Fibroblast of skin of abdomen (primary cell): ENCODE measurements around the gene KLRC1. TPM values are rescaled to one million over a fixed set of nuclear protein-coding genes. Genes with fewer than 3 reads are reported as not detected.
"Not testable (repeated sequence)": the region's sequence is repeated elsewhere in the genome, so short reads cannot be mapped to it uniquely, and the experiment has no call there.

Experiments used
- DNase-seq: peaks from one replicate; pipeline ENCODE4 v3.0.0-alpha.2; 2013
- polyA plus RNA-seq, 2 experiments: library from polyadenylated mRNA; unstranded; fragments of 120-200 nt; gene quantifications; one replicate each; pipeline ENCODE4 v1.2.1, GENCODE V29; 2013; ENCODE audit not compliant: insufficient read length in 2 of 2

Gene KLRC1
- not detected for polyA plus RNA-seq (2013, experiment 1 of 2; ENCODE audit: insufficient read length)
- polyA plus RNA-seq (2013, experiment 2 of 2; ENCODE audit: insufficient read length), result not detected

DNA sequence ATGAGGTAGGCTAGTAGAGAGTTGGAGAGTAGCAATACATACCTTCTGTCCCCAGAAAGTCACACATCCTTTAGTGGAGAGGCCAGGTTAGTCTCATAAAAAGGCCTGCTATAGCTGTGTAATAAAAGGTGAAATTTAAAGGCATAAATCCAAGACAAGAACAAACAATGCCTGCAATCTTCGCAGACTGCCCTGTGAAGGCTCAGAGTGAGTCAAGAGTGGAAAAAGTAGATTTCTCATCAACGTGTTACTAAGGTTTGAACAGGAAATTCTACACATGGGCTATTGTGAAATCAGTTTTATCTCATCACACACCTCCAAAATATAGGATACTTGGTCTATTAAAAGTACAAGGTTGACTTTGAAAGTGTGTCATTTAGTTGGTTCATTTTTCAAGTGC lies at the start of gene KLRC1:
TSS of gene KLRC1 (minus strand) at position 222 of the 400 bp plus-strand sequence. CDS start 2,221 bp downstream, outside the sequence.
- DNase-seq, result no peak

DNA sequence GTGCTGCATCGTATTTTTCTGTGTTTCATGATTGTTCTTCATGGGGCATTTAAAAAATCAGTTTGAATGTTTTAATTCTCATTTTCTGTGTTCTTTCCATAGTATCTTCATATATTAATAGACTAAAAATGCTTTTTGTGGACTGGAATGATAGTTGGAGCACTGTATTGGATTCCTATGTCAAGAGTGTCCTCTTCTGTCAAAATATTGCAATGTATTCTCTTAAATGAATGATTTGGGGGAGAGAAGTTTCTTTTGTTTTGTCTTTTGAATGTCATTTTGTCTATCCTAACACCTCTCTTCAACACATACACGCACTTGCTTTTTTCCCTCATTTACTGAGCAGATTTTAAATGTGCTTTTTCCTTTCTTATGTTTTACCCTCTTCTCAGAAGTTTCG lies 47.9 kb upstream of the KLRC1 start:
- no peak for DNase-seq

DNA sequence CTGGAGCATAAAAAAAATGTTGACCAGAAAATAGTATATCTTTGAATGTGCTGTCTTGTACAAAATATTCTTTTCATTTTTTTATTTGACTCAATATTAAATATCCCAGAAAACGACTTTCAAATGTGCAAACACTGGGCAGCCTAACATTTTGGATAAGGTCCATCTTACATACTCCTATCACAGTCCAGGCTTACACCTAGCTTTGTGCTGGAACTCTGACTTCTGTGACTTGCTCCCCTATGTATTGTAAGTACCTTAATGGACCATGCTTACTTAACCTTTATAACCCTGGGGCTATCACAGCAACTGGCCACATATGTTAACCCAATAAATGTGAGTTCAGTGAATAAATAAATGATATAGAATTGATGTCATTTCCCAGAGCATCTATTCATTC lies 44.9 kb upstream of the KLRC1 start:
- no peak for DNase-seq

DNA sequence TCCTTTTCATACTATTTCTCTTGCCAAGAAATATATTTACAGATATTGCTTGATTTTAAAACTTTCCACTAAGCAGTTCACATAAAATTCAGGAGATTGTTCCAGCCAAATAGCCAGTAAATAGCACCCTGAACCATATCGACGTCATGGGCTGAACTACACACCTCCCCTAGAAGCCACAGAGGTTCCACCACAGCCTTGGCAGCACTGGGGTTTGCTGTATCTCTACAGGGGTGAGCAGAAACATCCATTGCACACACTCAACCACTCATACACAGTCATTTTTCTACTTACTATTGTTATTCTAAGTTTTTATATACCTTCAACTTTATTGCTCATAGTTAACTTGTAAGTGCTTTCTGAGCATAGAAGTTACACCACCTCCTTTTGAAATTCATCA lies 44.4 kb upstream of the KLRC1 start:
- no peak for DNase-seq

DNA sequence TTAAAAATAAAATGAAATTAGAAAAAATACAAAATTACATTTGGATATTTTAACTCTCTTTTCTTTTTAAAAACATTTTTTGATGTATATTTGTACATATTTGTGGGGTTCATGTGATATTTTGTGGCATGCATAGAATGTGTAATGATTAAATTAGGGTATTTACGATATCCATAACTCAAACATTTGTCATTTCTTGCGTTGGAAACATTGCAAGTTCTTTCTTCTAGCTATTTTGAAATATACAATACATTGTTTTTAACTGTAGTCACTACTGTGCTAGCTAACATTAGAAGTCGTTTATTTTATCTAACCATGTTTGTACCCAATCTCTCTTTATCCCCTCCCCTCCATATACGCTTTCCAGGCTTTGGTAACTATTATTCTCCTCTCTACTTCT lies 38.6 kb upstream of the KLRC1 start:
- no peak for DNase-seq

DNA sequence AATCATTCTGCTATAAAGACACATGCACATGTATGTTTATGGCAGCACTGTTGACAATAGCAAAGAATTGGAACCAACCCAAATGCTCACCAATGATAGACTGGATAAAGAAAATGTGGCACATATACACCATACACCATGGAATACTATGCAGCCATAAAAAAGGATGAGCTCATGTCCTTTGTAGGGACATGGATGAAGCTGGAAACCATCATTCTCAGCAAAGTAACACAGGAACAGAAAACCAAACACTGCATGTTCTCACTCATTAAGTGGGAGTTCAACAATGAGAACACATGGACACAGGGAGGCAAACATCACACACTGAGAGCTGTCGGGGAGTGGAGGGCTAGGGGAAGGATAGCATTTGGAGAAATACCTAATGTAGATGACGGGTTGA lies 34.2 kb upstream of the KLRC1 start:
- DNase-seq, result not testable (repeated sequence)

DNA sequence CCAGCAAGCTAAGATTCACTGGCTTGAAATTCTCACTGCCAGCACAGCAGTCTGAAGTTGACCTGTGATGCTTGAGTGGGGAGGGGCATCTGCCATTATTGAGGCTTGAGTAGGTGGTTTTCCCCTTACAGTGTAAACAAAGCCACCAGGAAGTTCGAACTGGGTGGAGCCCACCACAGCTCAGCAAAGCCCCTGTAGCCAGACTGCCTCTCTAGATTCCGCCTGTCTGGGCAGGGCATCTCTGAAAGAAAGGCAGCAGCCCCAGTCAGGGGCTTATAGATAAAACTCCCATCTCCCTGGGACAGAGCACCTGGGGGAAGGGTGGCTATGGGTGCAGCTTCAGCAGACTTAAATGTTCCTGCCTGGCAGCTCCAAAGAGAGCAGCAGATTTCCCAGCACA lies 28.7 kb upstream of the KLRC1 start:
- DNase-seq, result not testable (repeated sequence)

DNA sequence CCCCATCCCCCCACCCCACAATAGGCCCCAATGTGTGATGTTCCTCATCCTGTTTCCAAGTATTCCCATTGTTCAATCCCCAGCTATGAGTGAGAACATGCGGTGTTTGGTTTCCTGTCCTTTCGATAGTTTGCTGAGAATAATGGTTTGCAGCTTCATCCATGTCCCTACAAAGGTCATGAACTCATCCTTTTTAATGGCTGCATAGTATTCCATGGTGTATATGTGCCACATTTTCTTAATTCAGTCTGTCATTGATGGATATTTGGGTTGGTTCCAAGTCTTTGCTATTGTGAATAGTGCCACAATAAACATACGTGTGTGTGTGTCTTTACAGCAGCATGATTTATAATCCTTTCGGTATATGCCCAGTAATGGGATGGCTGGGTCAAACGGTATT lies 19.6 kb upstream of the KLRC1 start:
- DNase-seq, result not testable (repeated sequence)

DNA sequence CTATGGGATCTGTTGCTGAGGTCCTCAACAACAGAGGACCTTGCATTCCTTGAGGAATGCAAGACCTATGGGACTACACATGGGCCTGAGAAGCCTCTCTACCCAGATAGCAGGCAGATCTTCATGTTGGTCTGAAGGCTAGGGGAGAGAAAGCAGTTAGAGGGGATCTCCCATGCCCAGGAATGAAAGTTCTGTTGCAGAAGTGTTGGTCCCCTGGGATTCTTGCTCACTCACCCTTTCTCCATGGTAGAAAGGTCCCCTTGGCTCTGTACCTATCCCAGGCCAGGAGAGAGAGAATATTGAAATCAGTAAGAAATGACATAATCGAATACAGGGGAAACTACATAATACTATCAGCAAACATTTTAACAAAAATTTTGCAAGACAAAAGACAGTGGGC lies 16.5 kb upstream of the KLRC1 start:
- DNase-seq, result no peak

DNA sequence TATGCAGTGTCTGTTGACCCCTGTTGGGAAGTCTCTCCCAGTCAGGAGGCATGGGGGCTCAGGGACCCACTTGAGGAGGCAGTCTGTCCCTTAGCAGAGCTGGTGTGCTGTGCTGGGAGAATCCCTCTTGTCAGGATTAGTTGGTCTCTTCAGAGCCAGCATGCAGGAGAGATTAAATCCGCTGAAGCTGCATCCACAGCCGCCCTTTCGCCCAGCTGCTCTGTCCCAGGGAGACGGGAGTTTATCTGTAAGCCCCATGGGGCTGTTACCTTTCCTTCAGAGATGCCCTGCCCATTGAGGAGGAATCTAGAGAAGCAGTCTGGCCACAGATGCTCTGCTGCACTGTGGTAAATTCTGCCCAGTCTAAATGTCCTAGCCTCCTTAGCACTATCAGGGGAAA lies 13.1 kb upstream of the KLRC1 start:
- DNase-seq, result no peak

DNA sequence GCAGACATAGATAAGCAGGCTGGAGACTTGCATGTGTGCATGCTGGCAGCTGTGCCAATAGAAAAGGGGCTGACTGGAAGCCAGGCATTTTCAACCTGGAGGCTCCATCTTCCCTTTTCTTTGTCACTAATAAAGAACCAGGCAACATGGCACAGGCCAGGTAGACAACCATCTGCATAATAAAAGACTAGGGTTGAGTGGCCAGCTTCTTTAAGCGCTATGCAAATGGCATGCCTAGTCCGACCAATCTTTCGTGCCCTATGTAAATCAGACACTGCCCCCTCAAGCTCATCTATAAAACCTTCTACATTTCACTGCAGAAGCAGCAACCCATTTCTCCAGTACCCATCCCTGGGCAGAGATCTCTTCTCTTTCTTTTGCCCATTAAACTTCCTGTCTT lies 4.6 kb upstream of the KLRC1 start:
- no peak for DNase-seq

DNA sequence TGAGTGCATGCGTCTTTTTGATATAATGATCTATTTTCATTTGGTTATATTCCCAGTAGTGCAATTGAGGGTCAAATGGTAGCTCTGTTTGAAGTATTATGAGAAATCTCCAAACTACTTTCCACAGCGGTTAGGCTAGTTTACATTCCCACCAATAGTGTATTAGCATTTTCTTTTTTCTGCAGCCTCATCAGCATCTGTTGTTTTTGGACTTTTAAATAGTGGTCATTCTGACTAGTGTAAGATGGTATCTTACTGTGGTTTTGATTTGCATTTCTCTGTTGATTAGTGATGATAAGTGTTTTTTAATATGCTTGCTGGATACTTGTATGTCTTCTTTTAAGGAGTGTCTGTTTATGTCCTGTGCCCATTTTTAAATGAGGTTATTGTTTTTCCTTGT lies 3.7 kb upstream of the KLRC1 start:
- no peak for DNase-seq

DNA sequence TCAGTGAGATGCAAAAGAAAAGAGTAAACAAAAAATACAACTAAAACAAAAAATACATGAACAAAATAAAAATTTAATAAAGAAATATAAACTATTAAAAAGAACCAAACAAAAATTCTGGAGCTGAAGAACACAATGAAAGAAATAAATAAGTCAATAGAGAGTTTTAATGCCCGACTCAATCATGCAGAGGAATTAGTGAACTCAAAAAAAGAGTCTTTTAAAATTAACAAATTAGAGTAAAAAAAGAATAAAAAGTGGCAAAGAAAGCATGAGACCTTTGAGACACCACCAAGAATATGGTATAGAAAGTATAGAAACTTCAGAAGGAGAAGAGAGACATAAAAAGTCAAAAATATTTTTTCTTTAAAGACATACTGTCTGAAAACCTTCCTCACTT lies 2.6 kb upstream of the KLRC1 start:
- no peak for DNase-seq

DNA sequence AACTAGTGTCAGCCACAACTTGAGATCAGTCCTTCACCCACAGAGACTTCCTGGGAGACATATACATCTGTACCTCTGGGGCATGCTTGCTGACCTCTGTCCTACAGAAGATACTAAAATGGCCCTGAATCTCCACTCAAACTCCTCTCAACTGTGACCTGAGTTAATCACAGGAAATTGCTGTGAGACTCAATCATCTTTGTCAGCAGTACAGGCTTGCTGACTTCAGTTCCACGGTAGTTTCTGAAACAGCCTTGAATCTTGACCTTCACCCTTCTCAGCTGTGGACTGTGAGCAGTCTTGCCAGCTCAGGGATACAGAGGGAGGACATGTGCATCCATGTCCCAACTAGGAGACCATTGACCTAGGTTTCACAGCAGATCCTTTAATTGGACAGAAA lies 1.4 kb upstream of the KLRC1 start:
- no peak for DNase-seq

DNA sequence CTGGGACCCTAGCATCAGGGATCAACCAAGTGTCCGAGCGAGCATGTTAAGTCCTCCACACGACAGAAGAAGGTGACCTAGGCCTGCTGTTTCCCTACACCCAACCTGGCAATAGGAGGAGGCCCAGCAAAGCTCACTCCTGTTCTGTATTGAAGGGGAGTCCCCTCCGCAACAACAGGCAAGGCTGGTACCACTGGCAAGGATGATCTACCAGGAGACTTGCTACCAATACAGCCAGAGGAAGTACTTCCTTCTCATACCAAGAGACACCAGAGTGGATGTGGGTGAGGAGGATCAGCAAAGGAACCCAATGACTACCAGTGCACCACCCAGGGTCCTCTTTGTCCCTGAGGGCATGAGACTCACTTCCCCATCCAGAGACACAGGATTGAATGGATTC lies 4.9 kb downstream of the KLRC1 start:
- no peak for DNase-seq

DNA sequence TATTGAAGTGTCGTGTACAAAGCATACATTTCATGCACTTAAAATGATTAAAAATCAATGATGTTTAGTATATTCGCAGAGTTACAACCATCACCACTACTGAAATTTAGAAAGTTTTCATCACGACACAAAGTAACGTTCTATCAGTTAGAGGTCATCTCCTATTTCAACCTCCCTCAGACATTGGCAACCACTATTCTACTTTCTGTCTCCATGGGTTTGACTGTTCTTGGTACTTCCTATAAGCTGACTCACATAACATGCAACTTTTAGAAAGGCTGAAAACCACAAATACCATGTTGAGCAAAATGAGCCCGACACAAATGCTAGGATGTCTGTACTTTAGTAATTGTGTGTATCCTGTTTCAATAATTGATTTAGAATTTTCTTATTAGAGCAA lies 7.1 kb downstream of the KLRC1 start:
- DNase-seq, result peak; percentile 3

DNA sequence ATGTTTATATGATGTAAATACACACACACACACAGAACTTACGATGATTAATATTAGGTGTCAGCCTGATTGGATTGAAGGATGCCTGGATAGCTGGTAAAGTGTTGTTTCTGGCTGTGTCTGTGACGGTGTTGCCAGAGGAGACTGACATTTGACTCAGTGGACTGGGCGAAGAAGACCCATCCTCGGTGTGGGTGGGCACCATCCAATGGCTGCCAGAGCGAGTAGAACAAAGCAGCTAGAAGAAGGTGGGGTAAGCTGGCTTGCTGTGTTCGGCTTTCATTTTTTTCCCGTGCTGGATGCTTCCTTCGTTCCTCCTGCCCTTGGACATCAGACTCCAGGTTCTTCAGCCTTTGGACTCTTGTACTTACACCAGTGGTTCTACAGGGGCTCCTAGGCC lies 12.0 kb downstream of the KLRC1 start:
- not testable (repeated sequence) for DNase-seq

DNA sequence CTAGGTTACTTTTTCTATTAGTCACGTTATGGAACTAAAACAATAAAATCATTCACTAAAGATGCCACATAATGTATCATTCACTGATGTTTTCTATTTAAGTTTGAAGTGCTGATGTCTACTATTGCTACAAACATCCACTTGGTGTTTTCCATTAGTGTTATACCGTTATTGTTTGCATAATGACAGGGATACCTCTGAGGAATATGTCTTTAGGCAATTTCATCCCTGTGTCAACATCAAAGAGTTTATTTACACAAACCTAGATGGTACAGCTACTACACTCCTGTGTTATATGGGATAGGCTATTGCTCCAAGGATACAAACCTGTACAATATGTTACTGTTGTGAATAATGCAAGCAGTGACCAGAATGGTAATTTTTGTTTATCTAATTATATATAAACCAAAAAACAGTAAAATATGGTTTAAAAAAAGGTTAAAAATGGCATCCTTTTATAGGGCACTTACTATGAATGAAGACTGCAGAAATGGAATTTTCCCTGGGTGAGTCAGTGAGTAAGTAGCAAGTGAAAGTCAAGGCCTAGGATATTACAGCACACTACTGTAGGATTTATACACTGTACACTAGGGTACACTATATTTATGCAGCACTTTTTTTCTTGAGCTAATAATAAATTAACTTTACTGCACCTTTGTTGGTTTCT lies 13.4 kb downstream of the KLRC1 start:
- DNase-seq, result not testable (repeated sequence)

DNA sequence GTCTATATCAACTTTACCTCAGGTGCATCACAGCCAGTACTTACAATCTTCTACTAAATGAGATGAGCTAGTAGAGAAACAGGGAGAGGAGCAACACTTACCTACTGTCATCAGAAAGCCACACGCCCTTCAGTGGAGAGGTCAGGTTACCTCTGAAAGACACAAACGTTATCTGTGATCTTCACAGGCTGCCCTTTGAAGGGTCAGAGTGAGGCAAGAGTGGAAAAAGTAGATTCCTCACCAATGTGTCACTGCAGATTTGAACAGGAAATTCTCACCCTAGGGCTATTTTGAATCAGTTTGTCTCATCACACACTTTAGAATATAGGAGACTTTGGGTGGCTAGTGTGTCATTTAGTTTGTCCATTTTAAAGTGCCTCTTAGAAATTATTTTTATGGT lies 15.6 kb downstream of the KLRC1 start:
- not testable (repeated sequence) for DNase-seq

DNA sequence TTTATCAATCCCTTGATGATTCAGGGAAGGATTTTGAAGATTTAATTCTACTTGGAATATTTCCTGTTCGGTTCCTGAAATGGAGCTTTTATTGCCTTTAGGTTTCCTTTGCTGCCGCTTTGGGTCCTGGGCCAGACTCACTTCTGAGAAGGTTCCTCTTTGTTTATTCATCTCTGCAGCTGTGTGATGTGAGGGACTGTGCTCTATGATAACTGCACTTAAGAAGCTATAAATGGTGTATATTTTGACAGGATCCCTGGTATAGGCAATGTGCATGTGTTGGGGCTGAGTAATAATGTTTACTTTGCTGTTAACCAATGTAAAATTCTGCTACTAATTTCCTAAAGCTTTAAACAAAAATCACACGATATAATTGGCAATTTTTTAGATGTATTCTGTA lies 17.4 kb downstream of the KLRC1 start, which contains the start of gene KLRC2:
TSS of gene KLRC2 (minus strand) at position 195 of the 400 bp plus-strand sequence. CDS start at position 171, 24 bp downstream.
- peak; percentile 20 for DNase-seq

DNA sequence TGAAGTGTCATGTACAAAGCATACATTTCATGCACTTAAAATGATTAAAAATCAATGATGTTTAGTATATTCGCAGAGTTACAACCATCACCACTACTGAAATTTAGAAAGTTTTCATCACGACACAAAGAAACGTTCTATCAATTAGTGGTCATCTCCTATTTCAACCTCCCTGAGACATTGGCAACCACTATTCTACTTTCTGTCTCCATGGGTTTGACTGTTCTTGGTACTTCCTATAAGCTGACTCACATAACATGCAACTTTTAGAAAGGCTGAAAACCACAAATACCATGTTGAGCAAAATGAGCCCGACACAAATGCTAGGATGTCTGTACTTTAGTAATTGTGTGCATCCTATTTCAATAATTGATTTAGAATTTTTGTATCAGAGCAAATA lies 22.6 kb downstream of the KLRC1 start:
- peak; percentile 32 for DNase-seq

DNA sequence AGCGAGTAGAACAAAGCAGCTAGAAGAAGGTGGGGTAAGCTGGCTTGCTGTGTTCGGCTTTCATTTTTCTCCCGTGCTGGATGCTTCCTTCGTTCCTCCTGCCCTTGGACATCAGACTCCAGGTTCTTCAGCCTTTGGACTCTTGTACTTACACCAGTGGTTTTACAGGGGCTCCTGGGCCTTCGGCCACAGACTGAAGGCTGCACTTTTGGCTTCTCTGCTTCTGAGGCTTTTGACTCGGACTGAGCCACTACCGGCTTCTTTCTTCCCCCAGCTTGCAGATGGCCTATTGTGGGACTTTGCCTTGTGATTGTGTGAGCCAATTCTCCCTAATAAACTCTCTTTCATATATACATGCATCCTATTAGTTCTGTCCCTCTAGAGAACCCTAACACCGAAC lies 27.2 kb downstream of the KLRC1 start:
- not testable (repeated sequence) for DNase-seq

DNA sequence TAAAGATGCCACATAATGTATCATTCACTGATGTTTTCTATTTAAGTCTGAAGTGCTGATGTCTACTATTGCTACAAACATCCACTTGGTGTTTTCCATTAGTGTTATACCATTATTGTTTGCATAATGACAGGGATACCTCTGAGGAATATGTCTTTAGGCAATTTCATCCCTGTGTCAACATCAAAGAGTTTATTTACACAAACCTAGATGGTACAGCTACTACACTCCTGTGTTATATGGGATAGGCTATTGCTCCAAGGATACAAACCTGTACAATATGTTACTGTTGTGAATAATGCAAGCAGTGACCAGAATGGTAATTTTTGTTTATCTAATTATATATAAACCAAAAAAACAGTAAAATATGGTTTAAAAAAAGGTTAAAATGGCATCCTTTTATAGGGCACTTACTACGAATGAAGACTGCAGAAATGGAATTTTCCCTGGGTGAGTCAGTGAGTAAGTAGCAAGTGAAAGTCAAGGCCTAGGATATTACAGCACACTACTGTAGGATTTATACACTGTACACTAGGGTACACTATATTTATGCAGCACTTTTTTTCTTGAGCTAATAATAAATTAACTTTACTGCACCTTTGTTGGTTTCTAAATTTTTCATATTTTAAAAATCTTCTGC lies 28.8 kb downstream of the KLRC1 start:
- DNase-seq, result not testable (repeated sequence)

DNA sequence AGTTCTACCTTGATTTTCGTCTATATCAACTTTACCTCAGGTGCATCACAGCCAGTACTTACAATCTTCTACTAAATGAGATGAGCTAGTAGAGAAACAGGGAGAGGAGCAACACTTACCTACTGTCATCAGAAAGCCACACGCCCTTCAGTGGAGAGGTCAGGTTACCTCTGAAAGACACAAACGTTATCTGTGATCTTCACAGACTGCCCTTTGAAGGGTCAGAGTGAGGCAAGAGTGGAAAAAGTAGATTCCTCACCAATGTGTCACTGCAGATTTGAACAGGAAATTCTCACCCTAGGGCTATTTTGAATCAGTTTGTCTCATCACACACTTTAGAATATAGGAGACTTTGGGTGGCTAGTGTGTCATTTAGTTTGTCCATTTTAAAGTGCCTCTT lies 31.0 kb downstream of the KLRC1 start:
- DNase-seq, result not testable (repeated sequence)
